Activated naive CD4-positive, alpha-beta T cell treated with anti-CD3 and anti-CD28 coated beads for 36 hours (primary cell): ENCODE measurements around the gene PANX2. TPM values are rescaled to one million over a fixed set of nuclear protein-coding genes. Genes with fewer than 3 reads are reported as not detected.
"Not testable (repeated sequence)": the region's sequence is repeated elsewhere in the genome, so short reads cannot be mapped to it uniquely, and the experiment has no call there.

Source experiments
- CTCF ChIA-PET: fragments of 350-600 bp; sonication (Branson Sonifier 250); formaldehyde crosslinking; loops from one replicate; lab custom pipeline; 2021; ENCODE audit warnings: antibody characterized with exemption; lab: Charles Lee
- DNase-seq: peaks from one replicate; pipeline ENCODE4 v3.0.0-alpha.2; 2020
- H3K27ac Mint-ChIP-seq: one replicate; pipeline ENCODE4 v1.8.0; 2021; ENCODE audit warnings: mild to moderate bottlenecking, mixed read lengths
- H3K27me3 Mint-ChIP-seq: one replicate; pipeline ENCODE4 v1.8.0; 2021; ENCODE audit warnings: low read depth, mixed read lengths
- H3K36me3 Mint-ChIP-seq: one replicate; pipeline ENCODE4 v1.8.0; 2021; ENCODE audit warnings: low read depth, mixed read lengths
- H3K4me1 Mint-ChIP-seq: one replicate; pipeline ENCODE4 v1.8.0; 2021; ENCODE audit warnings: low read depth, mixed read lengths
- H3K4me3 Mint-ChIP-seq: one replicate; pipeline ENCODE4 v1.8.0; 2021; ENCODE audit warnings: mild to moderate bottlenecking, moderate library complexity, mixed read lengths
- H3K9me3 Mint-ChIP-seq: one replicate; pipeline ENCODE4 v1.8.0; 2021; ENCODE audit warnings: mixed read lengths
- intact Hi-C: fragments of 100-400 bp; cut with micrococcal nuclease; formaldehyde crosslinking; loops from one replicate; pipeline ENCODE4 v1.15.1; 2023
- total RNA-seq, 2 experiments: library from RNA; stranded (reverse); gene quantifications; one replicate each; pipeline ENCODE4 v1.2.3, GENCODE V29; 2021

The PANX2 gene, protein sequence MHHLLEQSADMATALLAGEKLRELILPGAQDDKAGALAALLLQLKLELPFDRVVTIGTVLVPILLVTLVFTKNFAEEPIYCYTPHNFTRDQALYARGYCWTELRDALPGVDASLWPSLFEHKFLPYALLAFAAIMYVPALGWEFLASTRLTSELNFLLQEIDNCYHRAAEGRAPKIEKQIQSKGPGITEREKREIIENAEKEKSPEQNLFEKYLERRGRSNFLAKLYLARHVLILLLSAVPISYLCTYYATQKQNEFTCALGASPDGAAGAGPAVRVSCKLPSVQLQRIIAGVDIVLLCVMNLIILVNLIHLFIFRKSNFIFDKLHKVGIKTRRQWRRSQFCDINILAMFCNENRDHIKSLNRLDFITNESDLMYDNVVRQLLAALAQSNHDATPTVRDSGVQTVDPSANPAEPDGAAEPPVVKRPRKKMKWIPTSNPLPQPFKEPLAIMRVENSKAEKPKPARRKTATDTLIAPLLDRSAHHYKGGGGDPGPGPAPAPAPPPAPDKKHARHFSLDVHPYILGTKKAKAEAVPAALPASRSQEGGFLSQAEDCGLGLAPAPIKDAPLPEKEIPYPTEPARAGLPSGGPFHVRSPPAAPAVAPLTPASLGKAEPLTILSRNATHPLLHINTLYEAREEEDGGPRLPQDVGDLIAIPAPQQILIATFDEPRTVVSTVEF
- total RNA-seq, result 1 to 10 TPM; 1.2 to 1.7 TPM

DNA sequence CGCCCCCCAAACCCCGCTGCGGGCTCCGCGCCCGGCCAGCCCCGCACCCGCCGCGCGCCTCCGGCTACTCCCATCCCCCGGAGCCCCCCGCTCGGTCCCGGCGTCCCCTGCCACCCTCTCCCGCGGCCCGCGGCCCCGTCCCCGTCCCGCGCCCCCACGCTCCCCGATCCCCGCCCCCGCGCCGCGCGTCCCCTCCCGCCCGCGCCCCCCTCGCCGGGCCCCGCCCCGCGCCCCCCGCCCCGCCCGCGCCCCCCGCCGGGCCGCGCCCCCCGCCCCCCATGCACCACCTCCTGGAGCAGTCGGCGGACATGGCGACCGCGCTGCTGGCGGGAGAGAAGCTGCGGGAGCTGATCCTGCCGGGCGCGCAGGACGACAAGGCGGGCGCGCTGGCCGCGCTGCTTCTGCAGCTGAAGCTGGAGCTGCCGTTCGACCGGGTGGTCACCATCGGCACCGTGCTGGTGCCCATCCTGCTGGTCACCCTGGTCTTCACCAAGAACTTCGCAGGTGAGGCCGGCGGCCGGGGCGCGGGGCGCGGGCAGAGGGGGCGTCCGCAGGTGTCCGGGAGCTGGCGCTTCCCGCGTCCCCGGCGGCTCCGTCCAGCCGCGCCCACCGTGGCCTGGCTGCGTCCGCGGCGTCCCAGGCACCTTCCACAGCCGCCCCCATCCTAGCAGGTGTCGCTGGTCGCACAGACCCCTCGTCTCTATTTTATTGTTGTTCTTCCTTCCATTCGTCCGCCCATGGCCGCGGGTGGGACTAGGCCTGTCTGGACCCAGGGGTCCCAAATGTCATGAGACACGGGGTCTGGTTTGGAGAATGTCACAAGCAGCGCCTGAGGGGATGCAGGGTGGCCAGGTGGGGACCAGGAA, at the start of gene PANX2:
Gene PANX2 (plus strand): TSS at position 279 of the 866 bp plus-strand sequence. CDS start 0 bp downstream, at position 279.
- CTCF ChIA-PET, result no interaction called here
- Mint-ChIP-seq H3K9me3 (no peaks in the 10 kb centered on the region), H3K36me3 (no peaks in the 10 kb centered on the region), H3K27me3 (peaks cover 30% of the 10 kb centered on the region), H3K27ac (no peak within 1 kb of the TSS), H3K4me1 (peaks cover 2% of the 10 kb centered on the region), H3K4me3 (peak within 1 kb of the TSS; percentile 75)
- intact Hi-C loops, result loop anchor here (1.0 kb wide), 2 partner anchors 21 to 39 kb away; no protein-coding TSS in a partner anchor
- DNase-seq, result no peak

DNA sequence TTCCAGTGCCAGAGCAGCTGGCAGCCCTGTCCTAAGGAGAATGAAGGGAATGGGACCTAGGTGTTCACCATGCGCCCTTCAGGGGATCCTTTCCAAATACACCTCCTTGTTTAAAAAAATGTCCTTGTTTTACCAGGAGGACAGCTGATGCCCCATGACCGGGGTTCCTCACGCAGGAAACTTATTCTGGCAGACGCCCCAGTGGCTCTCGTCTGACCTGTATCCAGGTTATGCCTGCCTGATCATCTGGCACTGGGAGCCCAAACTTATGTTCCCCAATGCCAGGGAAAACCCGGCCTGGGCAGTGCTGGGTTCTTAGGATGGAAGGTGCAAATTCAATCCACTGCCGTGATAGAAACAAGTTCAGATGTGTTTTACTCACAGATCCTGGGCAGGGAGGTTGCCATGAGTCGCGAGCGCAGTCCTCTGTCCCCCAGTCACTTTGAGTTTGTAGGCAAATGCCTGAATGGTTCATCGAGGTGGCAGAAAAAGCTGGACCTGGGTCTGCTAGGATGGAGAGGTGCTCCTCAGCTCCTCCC, 49.3 kb upstream of the PANX2 start:
- intact Hi-C loops, result no loop called here
- H3K27ac Mint-ChIP-seq, result no peak overlapping the region
- peaks cover 15% of the 10 kb centered on the region for H3K9me3 Mint-ChIP-seq
- no peak overlapping the region for H3K4me3 Mint-ChIP-seq
- DNase-seq, result no peak
- H3K27me3 Mint-ChIP-seq, result peaks cover 5% of the 10 kb centered on the region
- no peaks in the 10 kb centered on the region for H3K4me1 Mint-ChIP-seq
- CTCF ChIA-PET, result no interaction called here
- peaks cover 2% of the 10 kb centered on the region for H3K36me3 Mint-ChIP-seq

DNA sequence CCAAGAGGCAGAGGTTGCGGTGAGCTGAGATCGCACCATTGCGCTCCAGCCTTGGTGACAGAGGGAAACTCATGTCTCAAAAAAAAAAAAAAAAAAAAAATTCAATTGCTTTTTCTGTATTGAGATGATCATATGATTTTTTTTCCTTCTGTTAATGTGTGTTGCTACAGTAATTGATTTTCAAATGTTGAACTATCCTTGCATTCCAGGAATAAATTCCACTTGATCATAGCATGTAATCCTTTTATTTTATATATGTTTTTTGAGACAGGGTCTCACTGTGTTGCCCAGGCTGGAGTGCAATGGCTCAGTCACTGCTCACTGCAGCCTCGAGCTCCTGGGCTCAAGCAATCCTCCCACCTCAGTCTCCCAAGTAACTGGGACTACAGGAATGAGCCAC, 47.4 kb upstream of the PANX2 start:
- peaks cover 5% of the 10 kb centered on the region for H3K27me3 Mint-ChIP-seq
- peaks cover 2% of the 10 kb centered on the region for H3K36me3 Mint-ChIP-seq
- H3K4me3 Mint-ChIP-seq, result no peak overlapping the region
- H3K27ac Mint-ChIP-seq, result no peak overlapping the region
- intact Hi-C loops, result no loop called here
- no peaks in the 10 kb centered on the region for H3K4me1 Mint-ChIP-seq
- H3K9me3 Mint-ChIP-seq, result peaks cover 15% of the 10 kb centered on the region
- CTCF ChIA-PET, result no interaction called here
- DNase-seq, result no peak

DNA sequence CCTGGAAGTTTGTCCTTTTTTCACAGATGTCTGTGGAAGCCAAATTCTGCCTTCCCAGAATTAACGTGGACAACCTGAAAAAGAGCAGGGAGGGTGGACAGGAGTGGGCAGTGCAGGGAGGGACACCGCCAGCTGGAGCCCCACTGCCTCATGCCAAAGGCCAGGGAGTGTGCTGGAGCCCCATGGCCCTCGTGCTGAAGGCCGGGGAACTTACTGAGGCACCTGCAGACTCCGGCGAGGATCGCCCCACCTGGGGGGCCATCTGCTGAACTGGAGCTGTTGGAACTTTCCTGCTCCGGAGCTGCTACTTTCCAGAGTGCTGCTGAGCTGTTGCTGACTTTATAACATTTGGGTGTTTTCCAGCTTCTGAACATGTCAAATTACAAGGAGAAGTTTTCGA, 45.5 kb upstream of the PANX2 start:
- no peak for DNase-seq
- Mint-ChIP-seq H3K4me3 (no peak overlapping the region), H3K27ac (no peak overlapping the region), H3K27me3 (peaks cover 5% of the 10 kb centered on the region), H3K4me1 (no peaks in the 10 kb centered on the region), H3K9me3 (peaks cover 15% of the 10 kb centered on the region), H3K36me3 (peaks cover 2% of the 10 kb centered on the region)
- intact Hi-C loops, result no loop called here
- CTCF ChIA-PET, result no interaction called here

DNA sequence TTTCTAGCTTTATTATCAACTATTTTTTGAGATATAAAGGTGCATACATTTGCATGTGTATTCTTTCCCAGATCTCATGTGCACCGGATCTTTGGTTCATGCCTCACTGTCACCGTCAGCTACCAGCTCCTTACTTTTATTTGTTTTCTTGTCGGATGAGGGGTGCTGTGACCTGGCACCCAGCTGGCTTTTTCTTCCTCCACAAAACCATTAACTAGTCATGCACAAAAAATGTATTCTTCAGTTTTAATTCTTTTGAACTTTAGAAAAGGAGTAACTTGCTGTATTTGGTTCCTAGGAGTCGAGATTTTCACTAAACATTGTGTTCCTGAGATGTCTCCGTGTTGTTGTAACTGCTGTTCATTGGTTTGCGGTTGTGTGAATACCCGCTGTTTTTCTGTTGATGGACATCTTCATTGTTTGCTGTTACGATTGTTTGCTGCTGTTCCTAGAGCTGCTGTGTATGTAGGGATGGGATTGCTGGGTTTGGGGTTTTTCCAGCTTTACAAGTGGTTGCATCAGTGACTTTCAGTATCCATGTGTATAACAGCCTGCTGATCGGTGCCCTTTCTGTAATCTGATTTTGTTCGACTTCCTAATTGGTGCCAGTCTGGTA, 41.3 kb upstream of the PANX2 start:
- H3K4me3 Mint-ChIP-seq, result no peak overlapping the region
- no peak overlapping the region for H3K27ac Mint-ChIP-seq
- no peak for DNase-seq
- peaks cover 3% of the 10 kb centered on the region for H3K9me3 Mint-ChIP-seq
- H3K36me3 Mint-ChIP-seq, result no peaks in the 10 kb centered on the region
- CTCF ChIA-PET, result interaction anchor here (1.0 kb wide), 1 partner anchor 9 kb away, joined by 3 read pairs; no protein-coding TSS in a partner anchor
- peaks cover 10% of the 10 kb centered on the region for H3K27me3 Mint-ChIP-seq
- H3K4me1 Mint-ChIP-seq, result no peaks in the 10 kb centered on the region
- intact Hi-C loops, result no loop called here

DNA sequence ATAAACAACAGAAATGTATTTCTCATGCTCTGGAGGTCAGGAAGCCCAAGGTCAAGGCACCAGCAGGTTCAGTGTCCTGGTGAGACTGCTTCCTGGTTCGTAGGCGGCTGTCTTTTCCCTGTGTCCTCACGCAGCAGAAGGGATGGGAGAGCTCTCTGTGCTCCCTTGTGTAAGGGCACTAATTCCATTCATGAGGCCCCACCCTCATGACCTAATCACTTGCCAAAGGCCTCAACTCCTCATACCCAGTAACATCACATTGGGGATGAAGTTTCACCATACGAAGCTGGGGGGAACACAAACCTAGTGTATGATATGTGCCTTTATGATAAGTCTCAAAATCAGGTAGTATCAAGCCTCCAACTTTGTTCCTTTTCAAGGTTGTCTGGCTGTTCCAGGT, 38.6 kb upstream of the PANX2 start:
- Mint-ChIP-seq H3K27me3 (peaks cover 16% of the 10 kb centered on the region), H3K36me3 (no peaks in the 10 kb centered on the region), H3K9me3 (no peaks in the 10 kb centered on the region), H3K27ac (no peak overlapping the region), H3K4me3 (no peak overlapping the region), H3K4me1 (no peaks in the 10 kb centered on the region)
- CTCF ChIA-PET, result no interaction called here
- no peak for DNase-seq
- intact Hi-C loops, result no loop called here

DNA sequence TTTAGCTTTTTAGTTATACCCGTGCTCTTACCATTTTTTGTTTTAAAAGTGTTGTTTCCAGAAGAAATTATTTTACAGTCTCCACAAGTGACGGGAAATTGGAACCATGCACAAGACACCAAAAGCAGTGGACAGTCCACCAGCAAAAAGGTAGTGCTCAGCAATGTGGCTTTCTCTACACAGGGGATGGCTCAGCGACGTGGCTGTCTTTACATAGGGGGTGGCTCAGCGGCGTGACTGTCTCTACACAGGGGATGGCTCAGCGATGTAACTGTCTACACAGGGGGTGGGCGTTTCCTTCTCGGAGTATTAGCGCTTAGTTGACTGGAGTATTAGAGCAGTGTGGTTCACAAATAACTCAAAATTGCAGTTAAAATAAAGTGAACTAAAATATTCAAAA, 36.0 kb upstream of the PANX2 start:
- no peaks in the 10 kb centered on the region for H3K9me3 Mint-ChIP-seq
- H3K4me1 Mint-ChIP-seq, result no peaks in the 10 kb centered on the region
- DNase-seq, result no peak
- H3K27ac Mint-ChIP-seq, result no peak overlapping the region
- peaks cover 16% of the 10 kb centered on the region for H3K27me3 Mint-ChIP-seq
- H3K36me3 Mint-ChIP-seq, result no peaks in the 10 kb centered on the region
- intact Hi-C loops, result no loop called here
- CTCF ChIA-PET, result no interaction called here
- H3K4me3 Mint-ChIP-seq, result no peak overlapping the region

DNA sequence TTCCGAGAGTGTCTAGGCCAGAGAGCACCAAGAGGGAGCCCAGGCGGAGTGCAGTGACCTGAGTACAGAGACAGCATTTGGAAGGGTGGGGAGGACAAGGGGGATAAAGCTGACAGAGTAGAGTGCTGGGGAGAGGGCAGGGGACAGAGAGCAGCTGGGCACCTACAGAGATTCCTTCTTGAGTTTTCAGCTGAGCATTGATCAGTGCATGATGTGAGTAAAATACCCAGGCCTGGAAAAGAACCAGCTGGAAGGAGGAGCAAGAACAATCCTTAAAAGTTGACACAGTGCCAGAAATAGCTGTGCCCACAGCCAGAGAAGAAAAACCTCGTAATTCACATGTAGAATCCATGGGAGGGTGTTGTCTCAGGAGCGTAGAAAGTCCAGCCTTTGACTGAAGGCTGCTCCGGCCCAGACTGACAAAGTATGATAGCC, 33.9 kb upstream of the PANX2 start:
- no peak for DNase-seq
- intact Hi-C loops, result no loop called here
- no peak overlapping the region for H3K27ac Mint-ChIP-seq
- CTCF ChIA-PET, result no interaction called here
- no peaks in the 10 kb centered on the region for H3K4me1 Mint-ChIP-seq
- H3K36me3 Mint-ChIP-seq, result no peaks in the 10 kb centered on the region
- H3K9me3 Mint-ChIP-seq, result no peaks in the 10 kb centered on the region
- peaks cover 9% of the 10 kb centered on the region for H3K27me3 Mint-ChIP-seq
- no peak overlapping the region for H3K4me3 Mint-ChIP-seq

DNA sequence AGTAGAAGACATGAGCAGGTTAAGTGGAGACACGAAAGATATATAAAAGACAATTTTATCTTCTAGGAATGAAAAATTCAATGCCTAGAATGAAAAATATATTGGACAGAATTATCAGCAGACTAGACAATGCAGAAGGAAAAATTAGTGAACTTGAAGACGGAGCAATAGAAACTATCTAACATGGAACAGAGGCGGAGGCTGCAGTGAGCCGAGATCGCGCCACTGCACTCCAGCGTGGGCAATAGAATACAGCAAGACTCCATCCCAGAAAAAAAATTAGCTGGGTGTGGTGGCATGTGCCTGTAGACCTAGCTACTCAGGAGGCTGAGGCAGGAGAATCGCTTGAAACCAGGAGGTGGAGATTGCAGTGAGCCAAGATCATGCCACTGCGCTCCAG, 33.3 kb upstream of the PANX2 start:
- H3K27ac Mint-ChIP-seq, H3K9me3 Mint-ChIP-seq, H3K4me3 Mint-ChIP-seq, DNase-seq, H3K36me3 Mint-ChIP-seq, H3K4me1 Mint-ChIP-seq, intact Hi-C loops, H3K27me3 Mint-ChIP-seq, CTCF ChIA-PET: not testable (repeated sequence)

DNA sequence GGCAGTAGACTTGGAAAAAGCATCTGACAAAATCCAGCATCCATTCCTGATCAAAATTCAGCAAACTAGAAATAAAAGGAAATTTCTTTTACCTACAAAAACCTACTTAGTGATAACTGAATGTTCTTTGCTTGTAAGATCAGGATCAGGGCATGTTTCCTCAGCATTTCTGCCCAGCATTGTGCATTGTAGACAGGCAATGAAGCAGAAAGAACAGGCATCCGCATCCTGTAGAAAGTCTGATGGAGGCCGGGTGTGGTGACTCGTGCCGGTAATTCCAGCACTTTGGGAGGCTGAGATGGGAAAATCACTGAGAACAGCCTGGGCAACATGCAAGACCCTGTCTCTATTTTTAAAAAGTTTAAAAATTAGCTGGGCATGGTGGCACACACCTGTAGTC, 32.5 kb upstream of the PANX2 start:
- Mint-ChIP-seq H3K9me3 (no peaks in the 10 kb centered on the region), H3K36me3 (no peaks in the 10 kb centered on the region), H3K4me3 (no peak overlapping the region), H3K27ac (no peak overlapping the region), H3K27me3 (peaks cover 6% of the 10 kb centered on the region), H3K4me1 (no peaks in the 10 kb centered on the region)
- CTCF ChIA-PET, result no interaction called here
- intact Hi-C loops, result no loop called here
- no peak for DNase-seq

DNA sequence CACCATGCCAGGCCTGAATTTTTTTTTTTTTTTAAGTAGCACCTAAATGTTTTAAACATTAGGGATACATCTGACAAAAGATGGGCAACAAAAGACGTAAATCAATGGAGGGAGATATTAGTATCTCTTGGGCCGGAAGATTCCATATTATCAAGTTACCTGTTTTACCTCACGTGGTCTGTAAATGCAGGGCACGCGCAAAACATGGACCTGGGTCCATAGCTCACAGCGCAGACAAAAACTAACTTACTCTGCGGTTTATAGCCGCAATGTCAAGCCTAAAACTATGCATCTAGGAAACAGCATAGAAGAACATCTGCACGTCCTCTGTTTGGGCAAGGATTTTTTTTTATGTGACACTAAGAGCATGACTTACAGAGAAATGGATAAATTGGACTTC, 31.5 kb upstream of the PANX2 start:
- intact Hi-C loops, result no loop called here
- DNase-seq, result no peak
- CTCF ChIA-PET, result no interaction called here
- Mint-ChIP-seq H3K27ac (no peak overlapping the region), H3K27me3 (peaks cover 6% of the 10 kb centered on the region), H3K4me1 (no peaks in the 10 kb centered on the region), H3K4me3 (no peak overlapping the region), H3K36me3 (no peaks in the 10 kb centered on the region), H3K9me3 (no peaks in the 10 kb centered on the region)
